Heart right ventricle (tissue), 16 donors: Measurements from ENCODE around the gene CDH12. TPM values are rescaled to one million over a fixed set of nuclear protein-coding genes. Genes with fewer than 3 reads are reported as not detected.

ENCODE experiments used
- ATAC-seq, 8 donors: fragments of 200-7000 bp; cut with Tn5 transposase; one replicate each; pipeline ENCODE4 v1.9.1; 2020; ENCODE audit warnings: mild to moderate bottlenecking in 8 of 8, moderate library complexity in 8 of 8, moderate number of reproducible peaks in 1 of 8
- DNase-seq, 2 donors: peaks; one replicate each; pipeline ENCODE4 v3.0.0-alpha.2; 2020
- H3K27ac ChIP-seq, 10 donors: fragments of 200-600 bp; sonication (generic) in 2 of 10; one replicate each; pipeline versions ENCODE4 v1.5.0 to v1.8.0; 2020 to 2022; ENCODE audit warnings: mild to moderate bottlenecking in 3 of 10
- H3K27me3 ChIP-seq, 7 donors: fragments of 200-600 bp; one replicate each; pipeline ENCODE4 v1.8.0; 2021 to 2022; ENCODE audit warnings: mild to moderate bottlenecking in 2 of 7
- H3K36me3 ChIP-seq, 9 donors: fragments of 200-600 bp; sonication (generic) in 1 of 9; one replicate each; pipeline versions ENCODE4 v1.5.0 to v1.8.0; 2020 to 2022; ENCODE audit warnings: mild to moderate bottlenecking in 2 of 9
- H3K4me1 ChIP-seq, 9 donors: fragments of 200-600 bp; sonication (generic) in 1 of 9; one replicate each; pipeline versions ENCODE4 v1.5.0 to v1.8.0; 2020 to 2022; ENCODE audit warnings: mild to moderate bottlenecking in 4 of 9
- H3K4me3 ChIP-seq, 10 donors: fragments of 200-600 bp; sonication (generic) in 2 of 10; one replicate each; pipeline versions ENCODE4 v1.5.0 to v1.8.0; 2020 to 2022; ENCODE audit warnings: mild to moderate bottlenecking in 7 of 10, moderate library complexity in 2 of 10
- H3K9me3 ChIP-seq, 11 donors: fragments of 200-600 bp in 10 of 11; sonication (generic) in 2 of 11; one replicate each; pipeline versions ENCODE4 v1.5.0 to v1.8.0; 2013 to 2022; ENCODE audit warnings: mild to moderate bottlenecking in 2 of 11, control low read depth in 1 of 11, moderate library complexity in 1 of 11
- CTCF ChIP-seq, 9 donors: fragments of 200-600 bp; sonication (generic) in 2 of 9; IDR thresholded peaks; one replicate each; pipeline versions ENCODE4 v1.5.0 to v1.8.0; 2021 to 2022; ENCODE audit warnings: antibody characterized with exemption in 9 of 9, mild to moderate bottlenecking in 5 of 9, moderate library complexity in 1 of 9
- WGBS, 2 donors: extraction: QIAGEN DNeasy Blood & Tissue Kit; methylation state at CpG; one replicate each; pipeline ENCODE4 v1.1.7; 2013; ENCODE audit warnings: inconsistent platforms in 1 of 2; 5-methylcytosine and 5-hydroxymethylcytosine counted together
- intact Hi-C, 10 donors: fragments of 100-400 bp; cut with DNase I; formaldehyde crosslinking; loops; one replicate each; pipeline versions ENCODE4 v1.11.1 to v1.14.2; 2022
- polyA plus RNA-seq, 2 donors: library from polyadenylated mRNA; stranded (reverse); fragments of 200-250 nt; gene quantifications; one replicate each; pipeline ENCODE4 v1.2.3, GENCODE V29; 2013
- total RNA-seq, 10 donors: library from RNA; stranded (reverse); fragmentation: NEBNext Ultra II Directional in 3 of 10; extraction: Animal tissue kit (Norgen Biotek cat#: 25700) in 3 of 10; gene quantifications; one replicate each; pipeline versions ENCODE4 v1.2.1 to v1.2.4, GENCODE V29; 2021 to 2023
- donor health status: Arrhythmogenic right ventricular cardiomyopathy.
- donor health status: ischemic (EF 13 %, LVEDD 7.1; RV severe dilation, severe dysfunction).
- donor health status: healthy with polysubstance abuse.
- donor health status: DM: no; HTN: yes; CAD: no.
- donor health status: DM: no; HTN: no; CAD: no.
- donor health status: ischemic (EF 25% LVEDD 6.9; RV normal size, moderate dysfunction).
- donor health status: ischemic (EF 25% LVEDD 5.7; RV mildly dilated, moderate dysfunction).
- donor health status: healthy.
- donor health status: DM: yes; HTN: yes; CAD: no.
- donor health status: Ischemic cardiomyopathy.
- donor health status: ischemic (EF 35%, LVEDD 5.7; RV mildly dilated, moderate dysfunction).
- donor health status: nonischemic (EF 11% LVEDD 7.7; RV severe dilation, severe dysfunction).
- donor health status: DM: yes; HTN: yes; CAD: no.
- donor health status: PGD.
- donor health status: ischemic (EF 29% LVEDD 5.4; RV normal size, mild dysfunction).
- donor health status: nonischemic (EF 23%, LVEDD 6.1; RV moderate dilation, normal function).

The CDH12 gene
- total and polyA plus RNA-seq, 12 donors: not detected

GRCh38 chr5:21806943-21807342 is 1046.2 kb downstream of the CDH12 start:
- Histone ChIP-seq H3K27ac (no peak overlapping the region), H3K4me1 (peaks cover 0 to 3% (median 0%) of the 10 kb centered on the region in 9 donors), H3K27me3 (no peaks in the 10 kb centered on the region), H3K36me3 (no peaks in the 10 kb centered on the region), H3K4me3 (no peak overlapping the region), H3K9me3 (no peaks in the 10 kb centered on the region)
- DNase-seq (no peak), ATAC-seq (no peak)
- 0 to 43% methylated on average over 1 of the region's 1 CpG for WGBS, 2 donors
- TF ChIP-seq CTCF (IDR thresholded peaks at IDR 0.05): no peak
- intact Hi-C loops: no loop called here

- Histone ChIP-seq H3K36me3 (no peaks in the 10 kb centered on the region), H3K9me3 (no peaks in the 10 kb centered on the region), H3K4me1 (peaks cover 0 to 3% (median 0%) of the 10 kb centered on the region in 9 donors), H3K27me3 (no peaks in the 10 kb centered on the region), H3K27ac (no peak overlapping the region), H3K4me3 (no peak overlapping the region)
- DNase-seq (no peak), ATAC-seq (no peak)
- TF ChIP-seq CTCF (IDR thresholded peaks at IDR 0.05): no peak
- intact Hi-C loops: no loop called here
- 79 to 85% methylated on average over 3 of the region's 3 CpGs for WGBS, 2 donors
Observed at GRCh38 chr5:21806271-21806670, 1046.9 kb downstream of the CDH12 start.

GRCh38 chr5:21802869-21803490 is 1050.2 kb downstream of the CDH12 start:
- peak; percentile 13 to 64 (median 53) for TF ChIP-seq CTCF (IDR thresholded peaks at IDR 0.05)
- 17 to 29% methylated on average over 4 of the region's 4 CpGs for WGBS, 2 donors
- H3K4me3 ChIP-seq: no peak overlapping the region
- no peak overlapping the region for H3K27ac ChIP-seq
- no peaks in the 10 kb centered on the region for H3K27me3 ChIP-seq
- H3K4me1 ChIP-seq: peaks cover 0 to 3% (median 0%) of the 10 kb centered on the region in 9 donors
- H3K9me3 ChIP-seq: peaks cover 0 to 6% (median 0%) of the 10 kb centered on the region in 11 donors
- no peaks in the 10 kb centered on the region for H3K36me3 ChIP-seq
- no peak for ATAC-seq
- no peak for DNase-seq
- intact Hi-C loops: no loop called here

DNA sequence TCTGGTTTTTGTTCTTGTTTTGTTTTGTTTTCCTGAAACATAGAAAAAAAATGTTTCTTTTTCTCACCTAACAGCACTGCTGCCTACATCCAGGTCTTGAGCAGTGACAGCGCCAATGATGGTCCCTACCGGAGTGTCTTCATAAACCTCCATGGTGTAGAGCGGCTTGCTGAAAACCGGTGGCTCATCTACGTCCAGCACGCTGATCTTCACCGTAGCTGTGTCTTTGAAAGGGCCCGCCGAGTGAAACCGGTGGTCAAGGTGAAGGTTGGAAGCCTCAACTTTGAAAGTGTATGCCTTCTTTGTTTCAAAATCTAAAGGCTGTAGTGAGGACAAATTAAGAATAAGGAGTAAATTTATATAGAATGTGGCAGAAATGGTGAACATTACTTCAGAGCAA is 1051.0 kb downstream of the CDH12 start:
- Histone ChIP-seq H3K4me1 (peaks cover 0 to 3% (median 0%) of the 10 kb centered on the region in 9 donors), H3K27me3 (no peaks in the 10 kb centered on the region), H3K36me3 (no peaks in the 10 kb centered on the region), H3K27ac (no peak overlapping the region), H3K9me3 (peaks cover 0 to 6% (median 0%) of the 10 kb centered on the region in 11 donors), H3K4me3 (no peak overlapping the region)
- no peak for DNase-seq
- intact Hi-C loops: no loop called here
- 94 to 95% methylated on average over 10 of the region's 10 CpGs for WGBS, 2 donors
- no peak for ATAC-seq
- no peak for TF ChIP-seq CTCF (IDR thresholded peaks at IDR 0.05)
